HG03175 (cell line): Measurements from ENCODE around the gene NBPF6.
"Not testable (repeated sequence)": the region's sequence is repeated elsewhere in the genome, so short reads cannot be mapped to it uniquely, and the experiment has no call there.

Experiments
- ATAC-seq: cut with Tn5 transposase; IDR thresholded peaks from one replicate; pipeline ENCODE4 v1.9.1; 2021; ENCODE audit warnings: mild to moderate bottlenecking, moderate library complexity; ENCODE audit not compliant: unreplicated experiment

Gene NBPF6

GRCh38 chr1:108450043-108450442 is at the start of gene NBPF6:
Gene NBPF6 (plus strand): TSS chr1:108450343. CDS start chr1:108450602, 259 bp downstream.
- ATAC-seq = not testable (repeated sequence)

GRCh38 chr1:108411098-108411833 is 38.9 kb upstream of the NBPF6 start:
- ATAC-seq = not testable (repeated sequence)

- not testable (repeated sequence) for ATAC-seq
These were observed 30.0 kb upstream of the NBPF6 start for GRCh38 chr1:108420129-108420528.

- ATAC-seq = not testable (repeated sequence)
These were observed 28.9 kb upstream of the NBPF6 start for GRCh38 chr1:108421061-108421916.

DNA sequence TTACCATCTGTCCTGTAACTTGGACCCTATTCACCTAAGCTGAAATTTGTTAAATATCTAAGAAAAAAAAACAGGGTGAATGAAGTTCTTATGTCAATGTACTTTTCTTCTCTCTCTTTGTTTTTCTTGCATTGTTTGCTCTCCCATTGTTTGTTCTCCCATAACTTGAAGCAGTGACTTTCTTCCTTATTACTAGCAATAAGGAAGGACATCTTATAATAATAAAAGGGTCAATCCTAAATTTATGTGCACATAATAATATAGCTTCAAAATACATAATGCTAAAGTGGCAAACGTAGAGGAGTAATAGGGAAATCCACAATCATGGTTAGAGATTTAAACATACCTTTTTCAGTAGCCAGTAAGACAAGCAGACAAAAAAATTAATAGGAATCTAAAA is 23.3 kb upstream of the NBPF6 start:
- ATAC-seq = not testable (repeated sequence)

- not testable (repeated sequence) for ATAC-seq
These were observed 18.1 kb upstream of the NBPF6 start for GRCh38 chr1:108432002-108432401.

DNA sequence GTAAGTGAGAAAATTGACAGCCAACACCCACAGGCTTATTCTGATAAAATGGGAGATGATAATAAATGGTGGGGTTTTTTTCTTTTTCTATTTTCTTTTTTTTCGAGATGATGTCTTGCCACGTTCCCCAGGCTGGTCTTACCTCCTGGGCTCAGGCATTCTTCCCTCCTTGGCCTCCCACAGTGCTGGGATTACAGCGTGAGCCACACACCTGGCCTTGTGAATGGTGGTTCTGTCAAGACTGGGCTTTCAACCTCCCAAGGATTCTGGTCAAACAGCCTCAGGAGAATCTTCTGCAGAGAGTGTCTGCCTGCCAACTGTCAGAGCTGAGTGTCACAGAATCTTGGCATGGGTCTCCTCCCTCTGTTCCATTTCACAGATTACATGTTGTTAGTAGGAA is 16.7 kb upstream of the NBPF6 start:
- ATAC-seq = not testable (repeated sequence)

- ATAC-seq = peak; percentile 82
These were observed 11.6 kb upstream of the NBPF6 start for GRCh38 chr1:108438536-108438935.

DNA sequence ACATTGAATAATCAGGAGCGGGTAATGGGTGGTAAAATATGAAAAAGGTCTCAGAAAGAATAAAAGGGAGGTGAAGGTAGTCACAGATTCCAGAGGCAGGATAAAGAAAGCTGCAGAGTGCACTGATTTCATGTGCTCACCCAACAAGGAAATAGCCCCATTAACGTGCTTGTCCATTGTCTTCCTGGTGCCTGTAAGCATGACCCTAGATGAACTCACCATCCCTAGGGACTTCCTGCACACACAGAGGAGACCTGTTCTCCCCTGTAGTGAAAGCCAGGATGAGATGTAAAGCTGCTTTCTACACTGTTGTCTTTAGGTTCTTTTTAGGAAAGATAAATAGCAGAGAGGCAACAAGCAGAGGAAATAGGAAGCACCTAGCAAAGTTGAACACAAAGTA is 4.4 kb downstream of the NBPF6 start:
- not testable (repeated sequence) for ATAC-seq

DNA sequence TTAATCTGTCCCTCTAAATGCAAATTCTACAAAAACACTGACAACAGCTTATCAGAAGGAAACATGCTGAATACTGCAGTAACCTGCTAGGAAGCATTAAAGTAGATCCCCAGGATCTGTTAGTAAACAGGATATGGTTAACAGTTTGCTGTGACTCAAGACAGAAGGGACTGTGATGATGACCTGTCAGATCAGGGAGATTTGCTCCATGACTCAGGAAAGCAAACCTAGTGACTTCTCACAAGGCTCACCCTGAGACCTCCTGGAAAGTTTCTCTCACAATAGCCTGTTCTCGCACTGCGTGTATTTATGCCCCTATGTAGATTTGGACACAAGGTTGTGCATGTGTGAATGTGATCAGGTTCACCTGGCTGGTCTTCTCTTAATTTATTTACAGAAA is 8.5 kb downstream of the NBPF6 start:
- ATAC-seq = not testable (repeated sequence)

GRCh38 chr1:108461758-108462157 is 11.6 kb downstream of the NBPF6 start:
- ATAC-seq = not testable (repeated sequence)

GRCh38 chr1:108463962-108464361 is 13.8 kb downstream of the NBPF6 start:
- ATAC-seq = not testable (repeated sequence)

- ATAC-seq = not testable (repeated sequence)
These were observed 16.0 kb downstream of the NBPF6 start for GRCh38 chr1:108466166-108466565.

- not testable (repeated sequence) for ATAC-seq
These were observed 17.0 kb downstream of the NBPF6 start for GRCh38 chr1:108467155-108467554.

DNA sequence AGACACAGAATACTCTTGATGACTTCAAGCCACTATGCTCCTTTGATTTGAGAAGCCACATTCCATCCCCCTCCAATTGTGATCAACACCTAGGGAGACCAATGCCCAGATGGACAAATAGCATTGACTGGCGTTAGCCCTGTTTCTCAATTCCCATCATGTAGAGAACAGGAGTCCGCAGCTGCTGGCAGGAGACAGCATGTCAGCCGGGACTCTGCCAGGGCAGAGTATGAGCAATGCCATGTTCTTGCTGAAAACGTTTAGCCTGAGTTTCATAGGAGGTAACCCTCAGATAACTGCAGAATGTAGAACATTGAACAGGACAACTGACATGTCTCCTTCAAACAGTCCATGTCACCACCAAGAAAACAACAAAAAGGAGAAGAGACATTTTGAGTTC is 20.6 kb downstream of the NBPF6 start:
- not testable (repeated sequence) for ATAC-seq

DNA sequence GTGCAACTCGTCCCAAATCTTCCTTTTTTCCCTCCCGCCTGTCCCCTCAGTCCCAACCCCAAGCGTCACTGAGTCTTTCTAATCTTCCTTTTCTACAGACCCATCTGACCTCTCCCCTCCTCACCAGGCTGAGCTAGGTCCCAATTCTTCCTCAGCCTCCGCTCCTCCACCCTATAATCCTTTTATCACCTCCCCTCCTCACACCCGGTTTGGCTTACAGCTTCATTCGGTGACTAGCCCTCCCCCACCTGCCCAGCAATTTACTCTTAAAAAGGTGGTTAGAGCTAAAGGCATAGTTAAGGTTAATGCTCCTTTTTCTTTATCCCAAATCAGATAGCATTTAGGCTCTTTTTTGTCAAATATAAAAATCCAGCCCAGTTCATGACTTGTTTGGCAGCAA is 24.4 kb downstream of the NBPF6 start:
- not testable (repeated sequence) for ATAC-seq

- ATAC-seq = no peak
These were observed 28.4 kb downstream of the NBPF6 start for GRCh38 chr1:108478429-108479015.

GRCh38 chr1:108482708-108483107 is 32.6 kb downstream of the NBPF6 start:
- no peak for ATAC-seq

DNA sequence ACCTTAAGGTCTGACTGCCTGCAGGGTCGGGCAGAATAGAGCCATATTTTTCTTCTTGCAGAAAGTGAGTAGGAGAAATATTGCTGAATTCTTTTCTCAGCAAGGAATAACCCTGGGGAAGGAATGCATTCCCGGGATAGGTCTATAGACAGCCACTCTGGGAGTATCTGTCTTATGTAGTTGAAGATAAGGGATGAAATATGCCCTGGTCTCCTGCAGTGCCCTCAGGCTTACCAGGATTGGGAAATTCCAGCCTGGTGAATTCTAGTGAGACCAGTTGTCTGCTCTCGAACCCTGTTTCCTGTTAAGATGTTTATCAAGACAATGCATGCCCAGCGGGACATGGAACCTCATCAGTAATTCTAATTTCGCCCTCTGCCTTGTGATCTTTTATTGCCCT is 35.8 kb downstream of the NBPF6 start:
- ATAC-seq = not testable (repeated sequence)

DNA sequence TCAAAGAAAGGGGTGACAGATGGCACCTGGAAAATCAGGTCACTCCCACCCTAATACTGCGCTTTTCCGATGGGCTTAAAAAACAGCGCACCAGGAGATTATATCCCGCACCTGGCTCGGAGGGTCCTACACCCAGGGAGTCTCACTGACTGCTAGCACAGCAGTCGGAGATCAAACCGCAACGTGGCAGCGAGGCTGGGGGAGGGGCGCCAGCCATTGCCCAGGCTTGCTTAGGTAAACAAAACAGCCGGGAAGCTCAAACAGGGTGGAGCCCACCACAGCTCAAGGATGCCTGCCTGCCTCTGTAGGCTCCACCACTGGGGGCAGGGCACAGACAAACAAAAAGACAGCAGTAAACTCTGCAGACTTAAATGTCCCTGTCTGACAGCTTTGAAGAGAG is 36.6 kb downstream of the NBPF6 start:
- ATAC-seq = not testable (repeated sequence)

DNA sequence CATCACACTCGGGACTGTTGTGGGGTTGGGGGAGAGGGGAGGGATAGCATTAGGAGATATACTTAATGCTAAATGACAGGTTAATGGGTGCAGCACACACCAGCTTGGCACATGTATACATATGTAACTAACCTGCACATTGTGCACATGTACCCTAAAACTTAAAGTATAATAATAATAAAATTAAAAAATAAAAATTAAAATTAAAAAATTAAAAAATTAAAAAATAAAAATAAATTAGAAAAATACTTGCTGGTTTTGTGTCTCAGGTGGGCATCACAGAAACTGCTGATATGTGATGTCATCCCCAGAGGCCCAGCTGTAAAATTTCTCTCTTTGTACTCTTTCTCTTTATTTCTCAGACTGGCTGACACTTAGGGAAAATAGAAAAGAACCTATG is 44.9 kb downstream of the NBPF6 start:
- ATAC-seq = not testable (repeated sequence)
